GM13976 (cell line): ENCODE results near the gene ALS2CL.

Source experiments
- DNase-seq: peaks from one replicate; pipeline ENCODE4 v3.0.0; 2012; ENCODE audit warnings: low spot score
- in situ Hi-C: fragments of 300-500 bp; cut with MboI; formaldehyde crosslinking; loops from one replicate; pipeline ENCODE4 v1.12.0; 2022; ENCODE audit warnings: low sequenced_read_pairs, mixed read lengths, inconsistent platforms; ENCODE audit not compliant: unreplicated experiment
- TF ChIP-seq, protein P1 (sequence below): IDR thresholded peaks from 2 replicates; pipeline ENCODE4 v1.5.1; 2012; ENCODE audit warnings: borderline replicate concordance, mild to moderate bottlenecking; ENCODE audit not compliant: insufficient read depth; ENCODE audit errors: extremely low read depth, missing control alignments, control extremely low read depth

Gene ALS2CL

DNA sequence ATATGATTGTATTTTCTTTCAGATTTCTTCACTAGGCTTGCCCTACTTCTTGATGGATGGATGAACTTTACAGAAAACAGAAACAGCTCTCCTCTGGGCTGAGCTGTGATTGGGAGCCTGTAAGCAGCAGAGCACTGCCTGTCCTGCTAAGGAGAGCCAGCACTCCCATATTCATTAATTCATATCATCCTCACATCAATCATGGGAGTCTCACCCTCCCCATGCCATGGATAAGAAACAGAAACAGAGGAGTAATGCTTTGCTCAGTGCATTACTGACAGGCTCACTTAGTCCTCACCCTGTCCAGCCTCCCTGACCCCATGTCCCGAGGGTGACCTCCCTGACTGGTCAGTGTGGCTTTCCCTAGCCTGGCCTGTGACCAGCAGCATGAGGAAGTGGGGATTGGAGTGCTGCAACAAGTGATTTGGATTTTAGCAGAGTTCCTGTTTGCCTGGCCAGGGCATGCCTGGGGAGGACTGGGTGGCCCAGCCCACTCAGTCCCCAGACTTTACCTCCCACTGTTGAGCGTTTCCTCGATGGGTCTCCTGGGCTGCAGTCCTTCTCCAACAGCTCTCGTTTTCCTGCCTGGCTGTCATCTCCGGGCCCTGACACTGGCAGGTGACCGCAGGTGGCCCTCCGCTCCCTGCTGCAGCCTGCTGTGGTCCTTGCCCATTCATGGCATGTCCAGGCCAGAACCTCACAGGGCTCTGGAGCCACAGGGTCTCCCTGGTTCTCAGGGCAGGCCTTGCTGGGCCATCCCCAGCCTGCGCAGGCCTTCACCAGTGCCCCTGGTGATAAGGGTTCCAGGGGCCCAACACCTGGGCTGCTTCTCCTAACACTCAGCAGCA is 6.4 kb upstream of the ALS2CL start:
- TF ChIP-seq, protein P1, sequence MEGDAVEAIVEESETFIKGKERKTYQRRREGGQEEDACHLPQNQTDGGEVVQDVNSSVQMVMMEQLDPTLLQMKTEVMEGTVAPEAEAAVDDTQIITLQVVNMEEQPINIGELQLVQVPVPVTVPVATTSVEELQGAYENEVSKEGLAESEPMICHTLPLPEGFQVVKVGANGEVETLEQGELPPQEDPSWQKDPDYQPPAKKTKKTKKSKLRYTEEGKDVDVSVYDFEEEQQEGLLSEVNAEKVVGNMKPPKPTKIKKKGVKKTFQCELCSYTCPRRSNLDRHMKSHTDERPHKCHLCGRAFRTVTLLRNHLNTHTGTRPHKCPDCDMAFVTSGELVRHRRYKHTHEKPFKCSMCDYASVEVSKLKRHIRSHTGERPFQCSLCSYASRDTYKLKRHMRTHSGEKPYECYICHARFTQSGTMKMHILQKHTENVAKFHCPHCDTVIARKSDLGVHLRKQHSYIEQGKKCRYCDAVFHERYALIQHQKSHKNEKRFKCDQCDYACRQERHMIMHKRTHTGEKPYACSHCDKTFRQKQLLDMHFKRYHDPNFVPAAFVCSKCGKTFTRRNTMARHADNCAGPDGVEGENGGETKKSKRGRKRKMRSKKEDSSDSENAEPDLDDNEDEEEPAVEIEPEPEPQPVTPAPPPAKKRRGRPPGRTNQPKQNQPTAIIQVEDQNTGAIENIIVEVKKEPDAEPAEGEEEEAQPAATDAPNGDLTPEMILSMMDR = no peak
- in situ Hi-C loops = loop anchor here (25.0 kb wide), 2 partner anchors 187 to 662 kb away; partner anchors contain the start of gene PTH1R
- no peak for DNase-seq

DNA sequence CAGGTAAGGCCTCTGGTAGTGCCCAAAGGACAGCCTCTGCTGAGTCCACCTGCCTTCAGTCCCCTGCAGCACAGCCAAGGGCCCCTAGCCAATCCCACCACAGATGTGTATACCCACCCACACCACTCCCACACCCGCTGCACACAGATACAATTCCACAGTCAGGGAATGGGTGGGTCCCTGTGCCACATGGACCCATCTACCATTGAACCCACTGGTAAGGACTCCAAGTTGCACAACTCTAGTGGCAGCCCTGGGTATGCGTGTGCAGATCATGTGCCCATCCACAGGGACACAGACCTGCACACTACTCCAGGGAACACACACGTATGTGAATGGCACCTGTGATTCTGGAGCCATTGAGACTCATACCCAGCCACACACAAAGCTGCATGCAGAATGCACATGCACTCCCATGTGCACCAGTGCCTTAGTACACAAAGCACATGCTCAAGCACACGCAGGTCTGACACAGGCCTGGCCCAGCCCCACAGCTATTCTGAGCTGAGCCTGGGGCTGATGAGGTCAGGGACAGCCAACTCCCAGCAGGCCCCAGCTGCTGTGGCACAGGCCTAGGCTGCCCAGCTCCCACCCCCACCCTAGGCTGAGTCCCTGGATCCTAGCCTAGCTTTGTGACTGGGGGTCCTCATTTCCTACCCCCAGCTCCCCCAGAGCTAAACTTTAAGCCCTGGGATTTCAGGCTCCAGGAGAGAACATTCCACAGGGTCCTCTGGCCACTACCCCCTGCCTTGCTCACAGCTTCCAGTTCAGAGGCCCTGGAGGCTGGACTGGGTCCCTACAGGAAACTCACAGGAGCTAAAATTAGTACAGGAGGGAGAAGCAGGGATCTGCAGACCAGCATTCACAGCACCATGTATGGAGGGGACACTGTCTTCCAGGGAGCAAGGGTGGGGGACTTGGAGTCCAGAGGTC is 2.7 kb upstream of the ALS2CL start:
- in situ Hi-C loops = no loop called here
- DNase-seq = no peak
- TF ChIP-seq, protein P1 = no peak

DNA sequence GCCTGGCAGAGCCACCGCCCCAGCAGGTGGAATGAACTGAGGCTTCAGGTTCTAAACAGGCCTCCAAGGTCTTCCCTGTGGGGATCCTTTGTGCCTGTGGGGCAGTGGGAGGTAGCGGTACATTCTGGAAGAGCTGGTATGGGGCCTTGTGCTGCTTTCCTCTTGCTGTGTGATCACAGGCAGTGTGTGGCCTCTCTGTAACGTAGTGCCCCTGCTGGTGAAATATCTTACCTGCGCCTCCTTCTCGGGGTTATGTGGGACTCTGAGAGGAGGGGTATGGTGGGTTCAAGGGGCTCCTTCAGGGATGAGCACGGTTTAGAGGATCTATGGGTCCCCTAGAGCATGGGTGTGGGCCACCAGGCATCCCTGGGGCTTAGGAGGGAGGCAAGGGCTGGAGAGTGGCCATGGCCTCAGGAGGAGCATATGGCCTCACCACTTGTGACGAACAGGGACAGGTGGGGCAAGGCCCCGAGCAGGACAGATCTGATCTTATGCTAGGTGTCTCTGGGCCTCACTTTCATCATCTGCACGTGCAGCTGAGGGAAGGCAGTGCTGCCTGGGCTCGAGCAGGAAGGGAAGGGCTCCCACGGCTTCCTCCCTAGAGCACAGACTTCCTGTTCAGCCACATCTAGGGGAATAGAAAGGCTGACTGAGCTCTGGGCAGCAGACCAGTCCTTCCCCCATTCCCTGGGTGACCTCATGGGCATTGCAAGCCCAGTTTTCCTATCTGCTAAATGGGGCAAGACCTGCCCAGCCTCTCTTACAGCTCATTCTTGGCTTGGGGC is 1.9 kb upstream of the ALS2CL start:
- TF ChIP-seq, protein P1 = peak; percentile 19
- DNase-seq = peak; percentile 60
- in situ Hi-C loops = no loop called here

DNA sequence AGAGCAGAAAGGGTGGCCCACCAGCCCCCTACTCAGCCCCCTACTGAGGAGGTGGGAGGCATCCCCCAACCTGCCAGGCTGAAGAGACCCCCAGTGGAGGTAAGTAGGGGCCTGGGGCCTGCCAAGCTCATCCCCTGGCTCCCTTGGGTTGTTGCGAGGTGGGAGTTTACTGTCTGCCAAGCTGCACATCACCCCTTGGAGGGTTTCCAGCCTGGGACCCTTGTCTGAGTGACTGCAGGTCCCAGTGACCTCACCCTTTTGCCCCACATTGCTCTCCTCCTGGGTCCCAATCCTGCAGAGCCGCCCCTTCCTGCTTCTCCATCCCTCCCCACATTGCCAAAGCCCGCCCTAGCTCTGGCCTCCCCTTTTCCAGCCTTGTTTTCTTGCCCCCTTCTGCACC is 1.0 kb upstream of the ALS2CL start:
- in situ Hi-C loops = no loop called here
- no peak for DNase-seq
- TF ChIP-seq, protein P1 = no peak

DNA sequence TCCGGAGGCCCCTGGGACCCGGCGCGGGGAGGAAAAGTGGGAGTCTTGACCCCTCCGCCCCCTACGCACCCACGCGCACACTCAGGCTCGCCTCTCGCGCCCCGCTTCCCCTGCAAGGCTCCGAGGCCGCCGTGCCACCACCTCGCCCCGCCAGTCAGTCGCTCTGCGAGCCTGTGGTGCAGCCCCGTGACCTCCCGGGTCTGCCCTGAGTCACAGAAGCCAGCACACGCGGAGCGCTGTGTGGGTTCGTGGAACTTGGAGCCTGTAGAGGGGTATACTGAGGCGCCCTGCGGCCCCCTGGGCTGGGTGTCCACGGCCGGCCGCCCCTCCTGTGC is 380 bp upstream of the ALS2CL start:
- DNase-seq = no peak
- in situ Hi-C loops = no loop called here
- TF ChIP-seq, protein P1 = no peak

DNA sequence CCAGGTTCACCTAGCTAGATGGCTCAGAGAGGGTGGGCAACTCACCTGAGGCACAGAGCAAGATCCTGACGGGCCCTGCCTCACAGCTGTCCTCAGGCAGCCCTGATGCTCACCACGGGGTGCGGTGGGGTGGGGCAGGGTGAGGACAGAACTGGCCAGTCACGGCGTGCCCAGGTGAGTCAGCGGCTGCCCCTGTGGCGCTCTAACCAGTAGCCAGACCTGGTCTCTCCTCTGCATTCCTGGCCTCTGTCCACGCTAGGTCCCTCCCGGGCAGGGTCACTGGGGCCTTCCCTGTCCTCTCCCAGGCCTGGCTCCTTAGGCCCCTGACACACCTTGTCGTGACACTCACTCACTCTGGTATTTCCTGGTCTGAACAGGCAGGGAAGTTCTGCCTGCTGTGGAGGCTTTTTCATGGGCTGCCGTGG is 901 bp downstream of the ALS2CL start:
- no peak for DNase-seq
- in situ Hi-C loops = no loop called here
- TF ChIP-seq, protein P1 = no peak
